ENCODE results near the gene ATRN.

ATRN gene

DNA sequence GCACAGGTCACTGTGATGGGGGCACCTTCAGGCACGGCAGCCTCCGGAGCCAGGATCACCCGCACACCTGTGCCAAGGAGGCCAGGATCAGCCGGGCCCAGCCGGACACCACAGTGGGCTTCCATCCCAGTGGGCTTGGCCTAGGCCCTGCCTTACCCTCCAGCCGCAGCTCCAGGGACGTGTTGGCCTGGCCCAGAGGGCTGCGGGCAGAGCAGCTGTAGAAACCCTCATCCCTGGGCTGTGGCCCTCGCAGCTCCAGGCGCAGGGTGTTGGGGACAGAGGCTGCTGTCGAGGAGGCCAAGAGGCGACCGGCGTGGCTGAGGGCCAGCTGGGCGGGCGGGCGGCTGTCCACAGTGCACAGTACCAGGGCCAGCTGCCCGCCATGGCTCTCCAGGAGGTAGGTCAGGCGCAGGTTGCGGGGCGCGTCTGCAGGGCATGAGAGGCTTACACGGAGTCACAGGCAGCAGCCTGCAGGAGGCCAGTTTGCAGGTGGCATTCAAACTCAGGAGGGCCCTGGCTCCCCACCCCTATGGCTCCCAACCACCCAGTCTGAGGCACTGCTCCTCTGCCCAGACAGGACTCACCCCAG, 222.0 kb downstream of the ATRN start:
- H3K4me3 ChIP-seq (ENCODE audit: low read depth, low read length), result no peak overlapping the region
- in situ Hi-C loops (cut with HindIII; ENCODE audit: low sequenced_read_pairs), result no loop called here
- TF ChIP-seq CTCF (IDR thresholded peaks at IDR 0.05; ENCODE audit: low read depth, low read length, missing control alignments), result no peak
- DNase-seq (ENCODE audit: low read depth), result no peak

DNA sequence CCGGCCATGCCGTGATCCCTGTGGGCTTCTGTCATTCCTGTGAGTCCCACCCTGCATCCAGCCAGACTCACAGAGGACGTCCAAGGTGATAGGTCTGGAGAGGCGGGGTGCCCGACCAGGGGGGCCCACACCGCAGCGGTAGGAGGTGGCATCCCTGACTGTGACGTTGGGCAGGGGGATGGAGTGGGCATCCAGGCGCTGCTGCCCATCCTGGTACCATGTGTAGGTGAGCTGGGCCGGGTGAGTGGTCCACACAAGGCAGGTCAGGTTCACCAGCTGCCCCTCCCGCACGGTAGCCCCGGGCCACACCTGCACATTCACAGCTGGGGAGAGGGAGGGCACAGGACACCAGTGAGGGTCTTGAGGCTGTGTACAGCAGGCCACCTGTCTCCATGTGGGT, 222.6 kb downstream of the ATRN start:
- no peak for TF ChIP-seq CTCF (IDR thresholded peaks at IDR 0.05; ENCODE audit: low read depth, low read length, missing control alignments)
- H3K4me3 ChIP-seq (ENCODE audit: low read depth, low read length), result no peak overlapping the region
- in situ Hi-C loops (cut with HindIII; ENCODE audit: low sequenced_read_pairs), result no loop called here
- DNase-seq (ENCODE audit: low read depth), result no peak

DNA sequence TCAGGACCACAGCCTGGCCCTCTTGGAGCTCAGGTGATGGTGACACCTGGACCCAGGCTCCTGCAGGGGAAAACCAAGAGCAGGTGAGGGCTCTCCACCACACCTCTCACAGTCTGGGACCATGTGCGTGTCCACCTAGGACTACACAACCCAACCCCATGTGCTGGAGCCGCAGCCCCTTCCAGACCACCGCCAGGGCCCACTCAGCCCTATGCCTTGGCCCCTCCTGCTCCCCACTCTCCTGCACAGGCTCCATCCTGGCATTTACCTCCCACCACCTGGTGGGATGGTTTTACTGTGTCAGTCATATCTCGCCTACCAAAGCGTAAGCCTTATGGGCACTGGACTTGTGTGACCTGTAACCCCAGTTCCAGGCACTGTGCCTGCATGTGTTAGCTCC, 224.0 kb downstream of the ATRN start:
- DNase-seq (ENCODE audit: low read depth), result no peak
- TF ChIP-seq CTCF (IDR thresholded peaks at IDR 0.05; ENCODE audit: low read depth, low read length, missing control alignments), result no peak
- in situ Hi-C loops (cut with HindIII; ENCODE audit: low sequenced_read_pairs), result no loop called here
- no peak overlapping the region for H3K4me3 ChIP-seq (ENCODE audit: low read depth, low read length)

GRCh38 chr20:3696200-3696599, 225.4 kb downstream of the ATRN start:
- H3K4me3 ChIP-seq (ENCODE audit: low read depth, low read length), result no peak overlapping the region
- in situ Hi-C loops (cut with HindIII; ENCODE audit: low sequenced_read_pairs), result no loop called here
- TF ChIP-seq CTCF (IDR thresholded peaks at IDR 0.05; ENCODE audit: low read depth, low read length, missing control alignments), result peak; percentile 50
- DNase-seq (ENCODE audit: low read depth), result no peak

- no peak overlapping the region for H3K4me3 ChIP-seq (ENCODE audit: low read depth, low read length)
- in situ Hi-C loops (cut with HindIII; ENCODE audit: low sequenced_read_pairs), result no loop called here
- no peak for TF ChIP-seq CTCF (IDR thresholded peaks at IDR 0.05; ENCODE audit: low read depth, low read length, missing control alignments)
- no peak for DNase-seq (ENCODE audit: low read depth)
Measured at GRCh38 chr20:3696745-3697587, 226.1 kb downstream of the ATRN start.

DNA sequence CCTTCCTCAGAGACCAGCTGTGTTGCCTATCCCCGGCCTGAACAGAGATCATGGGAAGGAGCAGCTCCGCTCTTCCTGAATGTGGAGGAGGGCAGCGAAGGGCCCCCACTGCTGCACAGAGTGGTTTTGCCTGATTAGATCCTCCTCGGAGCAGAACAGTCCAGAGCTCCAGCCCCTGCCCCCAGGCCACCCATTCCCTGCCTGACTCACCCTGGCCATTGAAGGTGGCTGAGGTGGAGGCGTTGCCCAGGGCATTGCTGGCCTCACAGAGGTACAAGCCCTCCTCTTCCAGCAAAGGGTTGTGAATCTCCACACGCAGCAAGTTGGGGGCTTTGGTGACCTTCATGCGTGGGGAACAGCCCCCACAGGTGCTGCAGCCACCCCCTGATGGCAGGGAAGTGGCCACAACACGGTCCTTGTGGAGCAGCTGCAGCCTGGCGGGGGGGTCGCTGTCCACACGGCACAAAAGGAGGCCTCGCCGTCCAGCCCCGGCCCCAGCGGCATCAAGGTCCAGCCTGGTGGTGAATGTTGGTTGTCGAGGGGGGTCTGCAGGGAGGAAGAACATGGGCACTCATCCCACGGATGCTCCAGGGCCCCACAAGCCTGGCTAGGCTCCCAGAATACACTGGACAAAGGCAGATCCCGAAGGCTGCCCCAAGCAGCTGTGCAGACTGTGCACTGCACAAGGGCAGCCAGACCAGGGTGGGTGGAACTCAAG, 226.9 kb downstream of the ATRN start:
- TF ChIP-seq CTCF (IDR thresholded peaks at IDR 0.05; ENCODE audit: low read depth, low read length, missing control alignments), result no peak
- H3K4me3 ChIP-seq (ENCODE audit: low read depth, low read length), result no peak overlapping the region
- in situ Hi-C loops (cut with HindIII; ENCODE audit: low sequenced_read_pairs), result no loop called here
- DNase-seq (ENCODE audit: low read depth), result no peak
